Fibroblast of villous mesenchyme (primary cell): ENCODE results near the gene LYZL4. TPM values are rescaled to one million over a fixed set of nuclear protein-coding genes. Genes with fewer than 3 reads are reported as not detected.

Source experiments
- DNase-seq: peaks from one replicate; pipeline ENCODE4 v3.0.0-alpha.2; 2010; ENCODE audit warnings: low read depth
- H3K4me3 ChIP-seq: 2 replicates; pipeline ENCODE4 v1.5.1; 2011; ENCODE audit warnings: low read depth, mild to moderate bottlenecking, low read length
- total RNA-seq: library from RNA; depleted of rRNA; stranded (reverse); fragments of >200 nt; gene quantifications from 2 replicates; pipeline ENCODE4 v1.2.3, GENCODE V29; 2012
- TF ChIP-seq, protein P1 (sequence below): IDR thresholded peaks from 2 replicates; pipeline ENCODE4 v1.5.1; 2012; ENCODE audit warnings: low read depth, mild to moderate bottlenecking, low read length; ENCODE audit not compliant: insufficient read depth

Gene LYZL4
- total RNA-seq, 1 donor: not detected

DNA sequence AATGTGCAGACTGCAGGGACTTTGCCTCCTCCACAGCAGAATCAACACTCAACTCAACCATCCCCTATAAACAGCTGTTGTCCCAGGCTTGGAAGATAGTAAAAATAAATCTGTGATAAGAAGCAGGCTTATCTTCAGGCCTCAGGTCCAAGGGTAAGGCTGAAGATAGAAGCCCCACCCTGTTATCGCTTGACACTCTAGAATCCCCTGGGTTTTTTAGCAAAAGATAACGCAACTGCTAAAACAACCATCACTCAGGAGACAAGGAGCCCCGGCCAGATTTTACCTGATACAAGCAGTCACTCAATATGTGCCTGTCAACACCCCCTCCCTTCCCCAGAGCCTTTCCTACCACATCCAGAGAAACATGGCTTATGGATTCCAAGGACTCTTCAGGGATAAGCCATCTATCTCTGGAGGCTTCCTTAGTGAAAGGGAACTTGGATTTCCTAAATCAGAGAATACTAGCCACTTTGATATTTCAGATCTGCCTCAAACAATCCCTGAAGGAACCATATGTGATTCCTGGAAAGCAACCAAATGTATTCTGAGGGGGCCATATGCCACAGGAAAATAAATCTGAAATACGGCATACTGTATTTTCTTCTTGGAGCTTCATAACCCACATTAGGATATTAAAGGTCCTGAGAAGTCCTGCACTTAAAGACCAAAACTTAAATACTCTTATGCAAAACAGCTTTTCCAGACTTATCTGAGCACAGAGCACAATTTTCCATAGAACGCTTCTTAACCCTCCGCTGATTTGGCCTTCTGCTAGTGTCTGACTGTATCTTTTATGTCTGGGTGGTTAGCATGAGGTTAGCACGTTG lies 60.4 kb downstream of the LYZL4 start:
- no peak overlapping the region for H3K4me3 ChIP-seq
- no peak for DNase-seq
- TF ChIP-seq, protein P1, sequence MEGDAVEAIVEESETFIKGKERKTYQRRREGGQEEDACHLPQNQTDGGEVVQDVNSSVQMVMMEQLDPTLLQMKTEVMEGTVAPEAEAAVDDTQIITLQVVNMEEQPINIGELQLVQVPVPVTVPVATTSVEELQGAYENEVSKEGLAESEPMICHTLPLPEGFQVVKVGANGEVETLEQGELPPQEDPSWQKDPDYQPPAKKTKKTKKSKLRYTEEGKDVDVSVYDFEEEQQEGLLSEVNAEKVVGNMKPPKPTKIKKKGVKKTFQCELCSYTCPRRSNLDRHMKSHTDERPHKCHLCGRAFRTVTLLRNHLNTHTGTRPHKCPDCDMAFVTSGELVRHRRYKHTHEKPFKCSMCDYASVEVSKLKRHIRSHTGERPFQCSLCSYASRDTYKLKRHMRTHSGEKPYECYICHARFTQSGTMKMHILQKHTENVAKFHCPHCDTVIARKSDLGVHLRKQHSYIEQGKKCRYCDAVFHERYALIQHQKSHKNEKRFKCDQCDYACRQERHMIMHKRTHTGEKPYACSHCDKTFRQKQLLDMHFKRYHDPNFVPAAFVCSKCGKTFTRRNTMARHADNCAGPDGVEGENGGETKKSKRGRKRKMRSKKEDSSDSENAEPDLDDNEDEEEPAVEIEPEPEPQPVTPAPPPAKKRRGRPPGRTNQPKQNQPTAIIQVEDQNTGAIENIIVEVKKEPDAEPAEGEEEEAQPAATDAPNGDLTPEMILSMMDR: no peak

DNA sequence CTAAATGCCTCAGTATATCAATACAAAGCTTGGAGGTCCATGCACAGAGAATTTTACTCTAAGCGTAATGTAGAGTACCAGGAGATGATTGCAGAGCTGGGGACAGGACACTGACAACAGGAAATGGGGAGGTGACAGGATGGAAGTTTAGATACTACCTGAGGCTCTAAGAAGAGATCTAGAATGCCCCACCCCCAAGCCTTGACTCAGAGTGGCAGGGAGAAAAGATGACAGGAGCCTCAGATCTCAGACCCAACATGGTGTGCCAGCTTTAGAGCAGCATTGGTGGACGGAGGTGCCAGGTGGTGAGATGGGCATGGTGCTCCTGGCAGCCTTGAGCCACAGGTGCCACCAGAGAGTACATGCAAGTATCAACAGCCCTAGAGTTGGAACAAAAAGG lies 62.5 kb downstream of the LYZL4 start:
- H3K4me3 ChIP-seq: no peak overlapping the region
- no peak for DNase-seq
- TF ChIP-seq, protein P1: no peak

Other genes starting within 250 kb of the LYZL4 start
- not detected in 2 replicates for gene CCK, start 144.4 kb downstream of the LYZL4 start, total RNA-seq
- 0.32 TPM in 1 of 2 replicates, not detected in the other for gene VIPR1, start 92.0 kb upstream of the LYZL4 start, total RNA-seq
- 69.3 and 78.6 TPM in 2 replicates for gene SEC22C, start 171.4 kb upstream of the LYZL4 start, total RNA-seq
- 10.3 and 24.6 TPM in 2 replicates for gene SS18L2, start 180.2 kb upstream of the LYZL4 start, total RNA-seq
- 69.6 and 82.9 TPM in 2 replicates for gene NKTR, start 190.1 kb upstream of the LYZL4 start, total RNA-seq
- gene ZBTB47, start 243.1 kb upstream of the LYZL4 start, total RNA-seq: 25.4 and 25.9 TPM in 2 replicates